ENCODE results near the gene MAD2L1.

The MAD2L1 gene

DNA sequence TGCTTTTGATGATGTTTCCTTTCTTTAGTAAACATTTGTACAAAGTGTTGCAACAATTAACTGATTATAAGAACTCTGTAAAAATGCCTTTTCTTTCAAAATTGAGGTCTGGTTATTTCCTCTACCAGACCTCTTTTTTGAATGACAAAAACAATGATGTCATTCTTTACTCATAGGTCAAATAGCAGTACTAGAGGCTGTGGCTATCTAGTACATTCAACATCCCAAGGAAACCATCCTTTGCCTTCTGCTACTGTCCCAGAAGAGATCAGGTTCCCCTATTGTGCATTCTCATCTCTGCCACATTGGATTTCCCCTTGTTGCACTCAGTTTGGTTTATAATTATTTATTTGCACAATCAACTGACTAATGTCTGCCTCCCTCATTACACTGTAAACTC, 19.1 kb upstream of the MAD2L1 start:
- DNase-seq (ENCODE audit: insufficient read length, low spot score) (no peak), FAIRE-seq (no peak)
- TF ChIP-seq, protein P1, sequence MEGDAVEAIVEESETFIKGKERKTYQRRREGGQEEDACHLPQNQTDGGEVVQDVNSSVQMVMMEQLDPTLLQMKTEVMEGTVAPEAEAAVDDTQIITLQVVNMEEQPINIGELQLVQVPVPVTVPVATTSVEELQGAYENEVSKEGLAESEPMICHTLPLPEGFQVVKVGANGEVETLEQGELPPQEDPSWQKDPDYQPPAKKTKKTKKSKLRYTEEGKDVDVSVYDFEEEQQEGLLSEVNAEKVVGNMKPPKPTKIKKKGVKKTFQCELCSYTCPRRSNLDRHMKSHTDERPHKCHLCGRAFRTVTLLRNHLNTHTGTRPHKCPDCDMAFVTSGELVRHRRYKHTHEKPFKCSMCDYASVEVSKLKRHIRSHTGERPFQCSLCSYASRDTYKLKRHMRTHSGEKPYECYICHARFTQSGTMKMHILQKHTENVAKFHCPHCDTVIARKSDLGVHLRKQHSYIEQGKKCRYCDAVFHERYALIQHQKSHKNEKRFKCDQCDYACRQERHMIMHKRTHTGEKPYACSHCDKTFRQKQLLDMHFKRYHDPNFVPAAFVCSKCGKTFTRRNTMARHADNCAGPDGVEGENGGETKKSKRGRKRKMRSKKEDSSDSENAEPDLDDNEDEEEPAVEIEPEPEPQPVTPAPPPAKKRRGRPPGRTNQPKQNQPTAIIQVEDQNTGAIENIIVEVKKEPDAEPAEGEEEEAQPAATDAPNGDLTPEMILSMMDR (IDR thresholded peaks at IDR 0.05; ENCODE audit: insufficient read depth, missing control alignments): no peak

DNA sequence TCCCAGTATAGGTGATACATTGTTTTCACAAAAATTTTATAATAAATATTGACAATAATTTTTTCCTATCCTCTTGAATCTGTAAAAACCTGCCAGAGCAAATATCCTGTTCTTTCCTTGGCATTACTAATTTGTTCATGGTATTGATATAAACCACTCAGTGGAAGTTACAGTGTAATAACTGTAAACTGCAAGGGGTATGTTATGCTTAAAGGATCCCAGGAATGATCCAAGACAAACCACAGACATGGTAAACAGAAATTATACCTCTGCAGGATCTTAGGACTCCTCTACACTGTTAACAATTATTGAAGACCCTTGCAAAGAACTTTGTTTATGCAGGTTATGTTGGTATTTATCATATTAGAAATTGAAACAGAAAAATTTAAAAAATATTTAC, 17.7 kb upstream of the MAD2L1 start:
- FAIRE-seq (no peak), DNase-seq (ENCODE audit: insufficient read length, low spot score) (no peak)
- TF ChIP-seq, protein P1 (IDR thresholded peaks at IDR 0.05; ENCODE audit: insufficient read depth, missing control alignments): no peak

DNA sequence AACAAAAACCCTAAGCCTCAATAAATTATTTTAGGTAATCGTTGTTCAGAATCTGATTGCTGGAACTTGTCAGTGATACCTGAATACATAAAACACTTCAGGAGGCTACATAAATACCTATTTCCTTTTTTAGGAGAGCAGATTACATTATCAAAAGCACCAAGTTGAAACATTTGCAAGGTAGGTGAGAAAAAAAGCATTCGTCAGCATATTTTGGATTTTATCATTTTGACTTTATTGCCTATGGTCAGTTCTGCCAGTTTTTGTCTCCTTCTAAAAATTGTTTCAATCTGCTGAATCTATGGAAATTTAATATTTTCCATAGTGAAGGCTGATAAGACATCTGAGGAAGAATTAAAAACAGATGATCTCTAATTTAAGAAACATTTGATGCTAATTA, 16.5 kb upstream of the MAD2L1 start:
- TF ChIP-seq, protein P1 (IDR thresholded peaks at IDR 0.05; ENCODE audit: insufficient read depth, missing control alignments): no peak
- FAIRE-seq (no peak), DNase-seq (ENCODE audit: insufficient read length, low spot score) (no peak)

DNA sequence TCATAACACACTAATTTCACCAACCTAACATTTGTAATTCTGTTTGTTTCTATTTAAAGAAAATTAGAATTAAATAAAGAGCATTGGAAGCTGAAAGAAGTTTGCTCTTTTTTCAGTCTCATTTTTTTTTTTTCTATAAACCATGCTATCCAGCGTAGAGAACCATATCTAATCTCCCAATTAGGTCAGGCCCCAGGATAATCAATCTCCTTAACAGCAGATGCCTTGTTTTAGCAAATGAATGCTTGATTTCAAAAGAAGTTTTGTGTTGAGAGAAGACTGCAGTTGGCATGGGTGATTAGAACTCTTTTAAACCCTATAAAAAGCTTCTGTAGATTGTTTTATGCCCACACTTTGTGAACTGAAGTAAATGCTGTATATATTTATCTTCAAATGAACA, 15.6 kb upstream of the MAD2L1 start:
- DNase-seq (ENCODE audit: insufficient read length, low spot score) (no peak), FAIRE-seq (peak; percentile 6)
- TF ChIP-seq, protein P1 (IDR thresholded peaks at IDR 0.05; ENCODE audit: insufficient read depth, missing control alignments): no peak

DNA sequence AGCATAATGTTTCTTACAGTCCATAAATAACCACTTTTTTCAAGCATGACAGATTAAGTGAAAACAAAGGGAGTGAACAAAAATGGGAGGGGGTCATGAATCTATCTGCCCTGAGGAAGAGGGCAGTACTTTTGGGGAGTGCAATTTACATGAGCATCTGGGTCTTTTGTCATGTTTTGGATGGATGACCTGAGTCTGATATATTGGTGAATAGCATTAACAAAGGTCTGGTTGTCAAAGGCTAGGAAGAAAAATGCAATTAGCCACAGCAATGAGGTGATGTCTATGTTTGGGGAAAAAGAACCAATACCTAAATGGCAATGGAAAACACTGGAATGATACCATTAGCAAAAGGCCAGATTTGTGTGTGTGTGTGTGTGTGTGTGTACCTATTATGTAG, 15.1 kb upstream of the MAD2L1 start:
- DNase-seq (ENCODE audit: insufficient read length, low spot score) (no peak), FAIRE-seq (no peak)
- TF ChIP-seq, protein P1 (IDR thresholded peaks at IDR 0.05; ENCODE audit: insufficient read depth, missing control alignments): no peak

DNA sequence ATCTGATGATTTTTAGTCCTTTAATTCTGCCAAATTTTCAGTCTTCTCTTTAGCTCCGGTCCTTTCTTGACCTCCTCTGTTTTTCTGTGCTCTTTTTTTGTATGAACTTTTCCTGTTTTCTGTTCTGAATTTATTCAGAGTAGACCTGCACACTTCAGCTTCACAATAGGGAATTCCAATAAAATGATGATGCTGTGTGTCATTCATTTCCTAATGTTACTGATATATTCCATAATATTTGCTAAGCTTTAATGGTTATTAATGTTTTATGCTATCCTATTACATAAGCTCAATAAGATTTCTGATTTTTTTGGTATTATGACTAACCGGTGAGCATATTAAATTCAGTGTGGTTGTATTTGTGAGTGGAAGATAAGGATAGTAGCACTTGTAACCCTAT, 13.9 kb upstream of the MAD2L1 start:
- TF ChIP-seq, protein P1 (IDR thresholded peaks at IDR 0.05; ENCODE audit: insufficient read depth, missing control alignments): no peak
- DNase-seq (ENCODE audit: insufficient read length, low spot score): no peak

DNA sequence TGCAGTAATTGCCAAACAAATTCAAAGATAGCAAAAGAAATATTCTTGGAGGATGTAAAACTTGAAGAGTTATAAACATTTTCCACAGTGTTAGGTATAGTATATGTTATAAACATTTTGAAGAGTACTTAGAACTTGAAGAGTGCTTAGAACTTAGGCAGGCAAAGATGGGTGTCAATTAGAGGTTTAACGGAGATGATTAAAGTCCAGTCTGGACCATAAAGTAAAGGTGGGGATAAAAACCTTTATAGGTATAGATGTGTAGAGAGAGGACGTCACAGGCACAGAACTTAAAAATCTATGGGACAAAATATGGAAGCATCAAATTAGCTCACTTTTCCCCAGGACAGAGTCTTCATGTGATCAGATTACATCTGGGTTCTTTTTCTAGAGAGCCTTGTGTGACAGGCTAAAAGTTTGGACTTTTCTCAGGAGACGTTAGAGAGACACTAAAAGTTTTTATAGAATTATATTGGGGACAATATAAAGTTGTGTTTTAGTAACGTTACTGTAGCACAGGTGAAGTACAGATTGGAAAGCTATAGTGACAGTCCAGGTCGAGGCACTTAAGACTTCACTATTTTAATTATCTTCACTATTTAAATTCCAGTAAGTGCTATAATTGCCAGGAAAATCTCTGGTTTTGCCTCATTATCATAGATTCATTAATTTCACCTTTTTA, 13.3 kb upstream of the MAD2L1 start:
- TF ChIP-seq, protein P1 (IDR thresholded peaks at IDR 0.05; ENCODE audit: insufficient read depth, missing control alignments): no peak
- FAIRE-seq (no peak), DNase-seq (ENCODE audit: insufficient read length, low spot score) (no peak)

More for the DNA sequence above, 13.9 kb upstream of the MAD2L1 start:
- no peak for FAIRE-seq

All from D721Med (cell line).